HEK293 (cell line): ENCODE data around the gene POLR2E.
A peak's percentile ranks its signal among the peaks of the same experiment; 100 is the strongest.

Source experiments
- CTCF ChIA-PET: fragments of 350-600 bp; formaldehyde crosslinking; extraction: SDS; loops from one replicate; lab custom pipeline; 2021; ENCODE audit warnings: antibody characterized with exemption; lab: Yijun Ruan, JAX
- POLR2A ChIA-PET: fragments of 300-600 bp; formaldehyde crosslinking; extraction: SDS; loops from one replicate; lab custom pipeline; 2020; ENCODE audit warnings: antibody characterized with exemption, inconsistent platforms; lab: Yijun Ruan, JAX
- H3K27ac ChIP-seq: fragments of 200-500 bp; sonication (Bioruptor generic); 2 replicates; pipeline ENCODE4 v1.5.1; 2014; ENCODE audit warnings: low read depth, low read length, control low read depth, inconsistent platforms; ENCODE audit errors: extremely low read depth
- H3K36me3 ChIP-seq, 2 experiments: fragments of 200-500 bp in 1 of 2; sonication (Bioruptor generic) in 1 of 2; 1 replicate in 1 of 2; 2 replicates in 1 of 2; pipeline ENCODE4 v1.5.1; 2014 to 2017; ENCODE audit warnings: inconsistent platforms in 2 of 2, low read length in 2 of 2; ENCODE audit not compliant: control insufficient read depth in 2 of 2, insufficient read depth in 1 of 2
- H3K4me1 ChIP-seq: fragments of 200-500 bp; sonication (Bioruptor generic); 2 replicates; pipeline ENCODE4 v1.5.1; 2014; ENCODE audit warnings: mild to moderate bottlenecking, low read length, inconsistent platforms; ENCODE audit not compliant: control insufficient read depth, insufficient read depth
- H3K4me3 ChIP-seq: 2 replicates; pipeline ENCODE4 v1.5.1; 2011; ENCODE audit warnings: low read depth, mild to moderate bottlenecking, control low read depth, low read length, moderate library complexity
- H3K9me3 ChIP-seq: fragments of 200-500 bp; sonication (Bioruptor generic); 2 replicates; pipeline ENCODE4 v1.5.1; 2014; ENCODE audit warnings: low read depth, low read length, inconsistent platforms; ENCODE audit not compliant: control insufficient read depth, insufficient read depth
- GLI2 ChIP-seq: fragments of 450-650 bp; formaldehyde crosslinking; IDR thresholded peaks from 2 replicates; pipeline ENCODE4; 2017; ENCODE audit warnings: missing biosample characterization, missing genetic modification characterization, low read depth, borderline replicate concordance
- KLF8 ChIP-seq: fragments of 450-650 bp; formaldehyde crosslinking; IDR thresholded peaks from 2 replicates; pipeline ENCODE4 v1.5.1; 2016; ENCODE audit warnings: missing biosample characterization, missing genetic modification characterization
- OVOL3 ChIP-seq: fragments of 450-650 bp; formaldehyde crosslinking; IDR thresholded peaks from 2 replicates; pipeline ENCODE4 v1.5.1; 2016; ENCODE audit warnings: missing biosample characterization, missing genetic modification characterization
- SP2 ChIP-seq: fragments of 450-650 bp; formaldehyde crosslinking; IDR thresholded peaks from 2 replicates; pipeline ENCODE4 v1.5.1; 2016; ENCODE audit warnings: missing biosample characterization, missing genetic modification characterization
- SP3 ChIP-seq: fragments of 450-650 bp; formaldehyde crosslinking; IDR thresholded peaks from 2 replicates; pipeline ENCODE4 v1.5.1; 2016; ENCODE audit warnings: missing biosample characterization, missing genetic modification characterization
- ZBTB1 ChIP-seq: fragments of 450-650 bp; formaldehyde crosslinking; IDR thresholded peaks from 2 replicates; pipeline ENCODE4 v1.5.1; 2016; ENCODE audit warnings: missing biosample characterization, missing genetic modification characterization
- ZNF10 ChIP-seq: fragments of 450-650 bp; formaldehyde crosslinking; IDR thresholded peaks from 2 replicates; pipeline ENCODE4 v1.5.1; 2017; ENCODE audit warnings: missing biosample characterization, missing genetic modification characterization
- ZNF184 ChIP-seq: fragments of 450-650 bp; IDR thresholded peaks from 2 replicates; pipeline ENCODE4 v1.5.1; 2018; ENCODE audit warnings: missing biosample characterization, mild to moderate bottlenecking, missing genetic modification characterization
- ZNF239 ChIP-seq: fragments of 450-650 bp; formaldehyde crosslinking; IDR thresholded peaks from 2 replicates; pipeline ENCODE4 v1.5.1; 2016; ENCODE audit warnings: missing biosample characterization, missing genetic modification characterization
- ZNF24 ChIP-seq: fragments of 450-650 bp; formaldehyde crosslinking; IDR thresholded peaks from 2 replicates; pipeline ENCODE4 v1.5.1; 2016; ENCODE audit warnings: missing biosample characterization, missing genetic modification characterization
- ZNF248 ChIP-seq: fragments of 450-650 bp; formaldehyde crosslinking; IDR thresholded peaks from 2 replicates; pipeline ENCODE4 v1.5.1; 2017; ENCODE audit warnings: missing biosample characterization, missing genetic modification characterization
- ZNF302 ChIP-seq: fragments of 450-650 bp; formaldehyde crosslinking; IDR thresholded peaks from 2 replicates; pipeline ENCODE4 v1.5.1; 2016; ENCODE audit warnings: missing biosample characterization, missing genetic modification characterization, low read depth
- ZNF391 ChIP-seq: fragments of 450-650 bp; formaldehyde crosslinking; IDR thresholded peaks from 2 replicates; pipeline ENCODE4 v1.5.1; 2016; ENCODE audit warnings: low read depth, missing biosample characterization, missing genetic modification characterization, borderline replicate concordance
- ZNF560 ChIP-seq: fragments of 450-650 bp; formaldehyde crosslinking; IDR thresholded peaks from 2 replicates; pipeline ENCODE4 v1.5.1; 2017; ENCODE audit warnings: missing biosample characterization, missing genetic modification characterization, borderline replicate concordance
- ZNF561 ChIP-seq: fragments of 450-650 bp; IDR thresholded peaks from 2 replicates; pipeline ENCODE4 v1.5.1; 2018; ENCODE audit warnings: missing biosample characterization, missing genetic modification characterization, borderline replicate concordance
- ZNF600 ChIP-seq: fragments of 450-650 bp; formaldehyde crosslinking; IDR thresholded peaks from 2 replicates; pipeline ENCODE4 v1.5.1; 2016; ENCODE audit warnings: missing biosample characterization, missing genetic modification characterization
- ZNF660 ChIP-seq: fragments of 450-650 bp; IDR thresholded peaks from 2 replicates; pipeline ENCODE4 v1.5.1; 2018; ENCODE audit warnings: missing biosample characterization, mild to moderate bottlenecking, missing genetic modification characterization
- ZNF664 ChIP-seq: fragments of 450-650 bp; formaldehyde crosslinking; IDR thresholded peaks from 2 replicates; pipeline ENCODE4 v1.5.1; 2016; ENCODE audit warnings: missing biosample characterization, missing genetic modification characterization
- ZNF707 ChIP-seq: fragments of 450-650 bp; formaldehyde crosslinking; IDR thresholded peaks from 2 replicates; pipeline ENCODE4 v1.5.1; 2016; ENCODE audit warnings: missing biosample characterization, missing genetic modification characterization
- TF ChIP-seq, protein P1 (sequence below): fragments of 450-650 bp; formaldehyde crosslinking; IDR thresholded peaks from 2 replicates; pipeline ENCODE4 v1.5.1; 2016; ENCODE audit warnings: missing biosample characterization, missing genetic modification characterization, borderline replicate concordance
- TF ChIP-seq, protein P2 (sequence below): fragments of 450-650 bp; formaldehyde crosslinking; conservative IDR thresholded peaks from 2 replicates; pipeline ENCODE4 v1.5.1; 2016; ENCODE audit warnings: low read depth, missing biosample characterization, missing genetic modification characterization
- TF ChIP-seq, protein P3 (sequence below): fragments of 450-650 bp; formaldehyde crosslinking; IDR thresholded peaks from 2 replicates; pipeline ENCODE4 v1.5.1; 2016; ENCODE audit warnings: missing biosample characterization, missing genetic modification characterization
- TF ChIP-seq, protein P4 (sequence below): fragments of 450-650 bp; formaldehyde crosslinking; IDR thresholded peaks from 2 replicates; pipeline ENCODE4 v1.5.1; 2016; ENCODE audit warnings: missing biosample characterization, missing genetic modification characterization

POLR2E gene

DNA sequence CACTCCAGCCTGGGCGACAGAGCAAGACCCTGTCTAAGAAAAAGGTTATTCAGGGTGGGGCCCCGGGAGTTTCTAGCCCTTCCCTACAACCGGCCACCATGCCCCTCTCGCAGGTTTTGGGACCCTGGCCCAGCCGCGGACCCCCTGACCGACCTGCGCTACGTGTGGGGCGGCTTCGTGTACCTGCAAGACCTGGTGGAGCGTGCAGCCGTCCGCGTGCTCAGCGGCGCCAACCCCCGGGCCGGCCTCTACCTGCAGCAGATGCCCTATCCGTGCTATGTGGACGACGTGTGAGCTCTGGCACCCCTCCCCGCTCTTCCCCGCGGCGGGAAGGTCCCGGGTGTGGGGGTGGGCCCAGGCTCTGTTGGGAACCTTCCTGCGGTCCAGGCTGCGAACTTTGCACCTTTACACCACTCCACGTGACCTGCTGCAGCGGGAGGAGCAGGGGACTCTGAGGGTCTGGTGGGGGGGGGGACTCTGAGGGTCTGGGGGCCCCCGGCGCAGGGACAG is 49.0 kb downstream of the POLR2E start (continued):
- TF ChIP-seq, protein P1, sequence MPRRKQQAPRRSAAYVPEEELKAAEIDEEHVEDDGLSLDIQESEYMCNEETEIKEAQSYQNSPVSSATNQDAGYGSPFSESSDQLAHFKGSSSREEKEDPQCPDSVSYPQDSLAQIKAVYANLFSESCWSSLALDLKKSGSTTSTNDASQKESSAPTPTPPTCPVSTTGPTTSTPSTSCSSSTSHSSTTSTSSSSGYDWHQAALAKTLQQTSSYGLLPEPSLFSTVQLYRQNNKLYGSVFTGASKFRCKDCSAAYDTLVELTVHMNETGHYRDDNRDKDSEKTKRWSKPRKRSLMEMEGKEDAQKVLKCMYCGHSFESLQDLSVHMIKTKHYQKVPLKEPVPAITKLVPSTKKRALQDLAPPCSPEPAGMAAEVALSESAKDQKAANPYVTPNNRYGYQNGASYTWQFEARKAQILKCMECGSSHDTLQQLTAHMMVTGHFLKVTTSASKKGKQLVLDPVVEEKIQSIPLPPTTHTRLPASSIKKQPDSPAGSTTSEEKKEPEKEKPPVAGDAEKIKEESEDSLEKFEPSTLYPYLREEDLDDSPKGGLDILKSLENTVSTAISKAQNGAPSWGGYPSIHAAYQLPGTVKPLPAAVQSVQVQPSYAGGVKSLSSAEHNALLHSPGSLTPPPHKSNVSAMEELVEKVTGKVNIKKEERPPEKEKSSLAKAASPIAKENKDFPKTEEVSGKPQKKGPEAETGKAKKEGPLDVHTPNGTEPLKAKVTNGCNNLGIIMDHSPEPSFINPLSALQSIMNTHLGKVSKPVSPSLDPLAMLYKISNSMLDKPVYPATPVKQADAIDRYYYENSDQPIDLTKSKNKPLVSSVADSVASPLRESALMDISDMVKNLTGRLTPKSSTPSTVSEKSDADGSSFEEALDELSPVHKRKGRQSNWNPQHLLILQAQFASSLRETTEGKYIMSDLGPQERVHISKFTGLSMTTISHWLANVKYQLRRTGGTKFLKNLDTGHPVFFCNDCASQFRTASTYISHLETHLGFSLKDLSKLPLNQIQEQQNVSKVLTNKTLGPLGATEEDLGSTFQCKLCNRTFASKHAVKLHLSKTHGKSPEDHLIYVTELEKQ: no peak
- TF ChIP-seq ZNF24 (tag by site-specific recombination) (no peak), ZNF600 (no peak), ZNF239 (tag by site-specific recombination) (no peak), ZNF664 (tag by site-specific recombination) (no peak), ZNF10 (tag by site-specific recombination) (no peak)
- TF ChIP-seq, protein P2, sequence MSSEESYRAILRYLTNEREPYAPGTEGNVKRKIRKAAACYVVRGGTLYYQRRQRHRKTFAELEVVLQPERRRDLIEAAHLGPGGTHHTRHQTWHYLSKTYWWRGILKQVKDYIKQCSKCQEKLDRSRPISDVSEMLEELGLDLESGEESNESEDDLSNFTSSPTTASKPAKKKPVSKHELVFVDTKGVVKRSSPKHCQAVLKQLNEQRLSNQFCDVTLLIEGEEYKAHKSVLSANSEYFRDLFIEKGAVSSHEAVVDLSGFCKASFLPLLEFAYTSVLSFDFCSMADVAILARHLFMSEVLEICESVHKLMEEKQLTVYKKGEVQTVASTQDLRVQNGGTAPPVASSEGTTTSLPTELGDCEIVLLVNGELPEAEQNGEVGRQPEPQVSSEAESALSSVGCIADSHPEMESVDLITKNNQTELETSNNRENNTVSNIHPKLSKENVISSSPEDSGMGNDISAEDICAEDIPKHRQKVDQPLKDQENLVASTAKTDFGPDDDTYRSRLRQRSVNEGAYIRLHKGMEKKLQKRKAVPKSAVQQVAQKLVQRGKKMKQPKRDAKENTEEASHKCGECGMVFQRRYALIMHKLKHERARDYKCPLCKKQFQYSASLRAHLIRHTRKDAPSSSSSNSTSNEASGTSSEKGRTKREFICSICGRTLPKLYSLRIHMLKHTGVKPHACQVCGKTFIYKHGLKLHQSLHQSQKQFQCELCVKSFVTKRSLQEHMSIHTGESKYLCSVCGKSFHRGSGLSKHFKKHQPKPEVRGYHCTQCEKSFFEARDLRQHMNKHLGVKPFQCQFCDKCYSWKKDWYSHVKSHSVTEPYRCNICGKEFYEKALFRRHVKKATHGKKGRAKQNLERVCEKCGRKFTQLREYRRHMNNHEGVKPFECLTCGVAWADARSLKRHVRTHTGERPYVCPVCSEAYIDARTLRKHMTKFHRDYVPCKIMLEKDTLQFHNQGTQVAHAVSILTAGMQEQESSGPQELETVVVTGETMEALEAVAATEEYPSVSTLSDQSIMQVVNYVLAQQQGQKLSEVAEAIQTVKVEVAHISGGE (tag by site-specific recombination): no peak

DNA sequence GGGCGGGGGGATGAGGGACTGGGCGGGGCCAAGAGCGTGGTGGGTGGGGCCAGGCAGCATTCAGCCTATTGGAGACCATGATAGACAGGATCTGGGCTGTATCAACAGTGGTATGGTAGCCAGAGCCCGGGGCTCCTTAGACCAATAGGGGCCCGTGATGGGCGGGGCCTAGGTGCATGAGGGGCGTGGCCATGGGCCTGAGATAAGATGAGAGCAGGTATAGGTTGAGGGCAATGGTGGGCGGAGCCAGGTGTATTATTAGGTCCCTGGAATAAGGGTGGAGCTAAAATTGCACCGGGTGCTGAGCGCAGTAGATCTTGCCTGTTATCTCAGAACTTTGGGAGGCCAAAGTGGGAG is 50.0 kb downstream of the POLR2E start:
- POLR2A ChIA-PET: no interaction called here
- no peaks in the 10 kb centered on the region; the same call in 1 of the 2 replicates for H3K4me1 ChIP-seq
- no peaks in the 10 kb centered on the region for H3K9me3 ChIP-seq
- CTCF ChIA-PET: no interaction called here
- H3K27ac ChIP-seq: no peak overlapping the region
- TF ChIP-seq OVOL3 (tag by site-specific recombination) (no peak), SP3 (tag by site-specific recombination) (0 out of 2 replicates have a peak, but pooled peaks have one; percentile 26), KLF8 (tag by site-specific recombination) (peak; percentile 49; the same call in 1 of the 2 replicates), ZNF560 (tag by site-specific recombination) (no peak), ZNF302 (tag by site-specific recombination) (no peak), SP2 (tag by site-specific recombination) (peak; percentile 69)
- H3K4me3 ChIP-seq: no peak overlapping the region
- H3K36me3 ChIP-seq: peaks cover 0 to 22% of the 10 kb centered on the region in 2 experiments; a peak in 2 of 3 replicates

DNA sequence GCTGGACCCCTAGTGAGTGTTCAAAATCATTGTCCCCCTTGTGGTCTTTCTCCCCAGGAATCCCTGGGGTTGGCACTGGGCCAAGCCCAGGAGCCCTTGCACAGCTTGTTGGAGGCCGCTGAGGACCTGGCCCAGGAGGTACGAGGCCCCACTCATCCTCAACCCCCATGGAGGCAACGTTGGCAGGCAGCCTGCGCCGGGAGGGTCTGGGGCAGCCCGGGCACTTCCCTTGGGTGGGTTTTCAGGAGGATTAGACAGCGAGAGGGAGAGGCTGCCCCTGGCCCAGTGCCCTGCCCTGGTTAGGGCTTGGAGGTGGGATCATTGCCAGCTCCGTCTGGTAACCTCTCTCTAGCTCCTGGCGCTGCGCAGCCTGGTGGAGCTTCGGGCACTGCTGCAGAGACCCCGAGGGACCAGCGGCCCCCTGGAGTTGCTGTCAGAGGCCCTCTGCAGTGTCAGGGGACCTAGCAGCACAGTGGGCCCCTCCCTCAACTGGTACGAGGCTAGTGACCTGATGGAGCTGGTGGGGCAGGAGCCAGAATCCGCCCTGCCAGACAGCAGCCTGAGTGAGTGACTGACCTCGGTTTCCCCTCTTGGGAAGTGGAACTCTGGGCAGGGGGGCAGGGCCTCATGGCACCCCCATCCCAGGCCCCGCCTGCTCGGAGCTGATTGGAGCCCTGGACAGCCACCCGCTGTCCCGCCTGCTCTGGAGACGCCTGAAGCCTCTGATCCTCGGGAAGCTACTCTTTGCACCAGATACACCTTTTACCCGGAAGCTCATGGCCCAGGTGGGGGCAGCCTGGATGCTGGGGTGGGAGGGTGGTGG is 52.3 kb downstream of the POLR2E start:
- CTCF ChIA-PET: no interaction called here
- Histone ChIP-seq H3K27ac (no peak overlapping the region), H3K9me3 (no peaks in the 10 kb centered on the region), H3K36me3 (peaks cover 0 to 22% of the 10 kb centered on the region in 2 experiments; a peak in 2 of 3 replicates), H3K4me3 (no peak overlapping the region), H3K4me1 (no peaks in the 10 kb centered on the region; the same call in 1 of the 2 replicates)
- POLR2A ChIA-PET: interaction anchor here (0.6 to 5.8 kb wide), 2 partner anchors 15 to 19 kb away, joined by 3 to 60 read pairs; partner anchors contain the start of gene CNN2
- TF ChIP-seq ZNF391 (tag by site-specific recombination) (no peak), ZNF248 (tag by site-specific recombination) (no peak), ZNF561 (0 out of 2 replicates have a peak, but pooled peaks have one; percentile 57), ZNF660 (0 out of 2 replicates have a peak, but pooled peaks have one; percentile 65), ZBTB1 (tag by site-specific recombination) (no peak), GLI2 (tag by site-specific recombination) (no peak), ZNF707 (tag by site-specific recombination) (no peak), ZNF184 (tag by site-specific recombination) (peak; percentile 92)
- TF ChIP-seq, protein P3, sequence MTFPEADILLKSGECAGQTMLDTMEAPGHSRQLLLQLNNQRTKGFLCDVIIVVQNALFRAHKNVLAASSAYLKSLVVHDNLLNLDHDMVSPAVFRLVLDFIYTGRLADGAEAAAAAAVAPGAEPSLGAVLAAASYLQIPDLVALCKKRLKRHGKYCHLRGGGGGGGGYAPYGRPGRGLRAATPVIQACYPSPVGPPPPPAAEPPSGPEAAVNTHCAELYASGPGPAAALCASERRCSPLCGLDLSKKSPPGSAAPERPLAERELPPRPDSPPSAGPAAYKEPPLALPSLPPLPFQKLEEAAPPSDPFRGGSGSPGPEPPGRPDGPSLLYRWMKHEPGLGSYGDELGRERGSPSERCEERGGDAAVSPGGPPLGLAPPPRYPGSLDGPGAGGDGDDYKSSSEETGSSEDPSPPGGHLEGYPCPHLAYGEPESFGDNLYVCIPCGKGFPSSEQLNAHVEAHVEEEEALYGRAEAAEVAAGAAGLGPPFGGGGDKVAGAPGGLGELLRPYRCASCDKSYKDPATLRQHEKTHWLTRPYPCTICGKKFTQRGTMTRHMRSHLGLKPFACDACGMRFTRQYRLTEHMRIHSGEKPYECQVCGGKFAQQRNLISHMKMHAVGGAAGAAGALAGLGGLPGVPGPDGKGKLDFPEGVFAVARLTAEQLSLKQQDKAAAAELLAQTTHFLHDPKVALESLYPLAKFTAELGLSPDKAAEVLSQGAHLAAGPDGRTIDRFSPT: peak; percentile 28; the same call in 1 of the 2 replicates
- TF ChIP-seq, protein P4, sequence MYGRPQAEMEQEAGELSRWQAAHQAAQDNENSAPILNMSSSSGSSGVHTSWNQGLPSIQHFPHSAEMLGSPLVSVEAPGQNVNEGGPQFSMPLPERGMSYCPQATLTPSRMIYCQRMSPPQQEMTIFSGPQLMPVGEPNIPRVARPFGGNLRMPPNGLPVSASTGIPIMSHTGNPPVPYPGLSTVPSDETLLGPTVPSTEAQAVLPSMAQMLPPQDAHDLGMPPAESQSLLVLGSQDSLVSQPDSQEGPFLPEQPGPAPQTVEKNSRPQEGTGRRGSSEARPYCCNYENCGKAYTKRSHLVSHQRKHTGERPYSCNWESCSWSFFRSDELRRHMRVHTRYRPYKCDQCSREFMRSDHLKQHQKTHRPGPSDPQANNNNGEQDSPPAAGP (tag by site-specific recombination): peak; percentile 73
